T47D (cell line): ENCODE data around the gene MBD2.
"Not testable (repeated sequence)": the region's sequence is repeated elsewhere in the genome, so short reads cannot be mapped to it uniquely, and the experiment has no call there.

Source experiments
- DNase-seq, 2 experiments: peaks; one replicate each; pipeline versions ENCODE4 v3.0.0 to v3.0.0-alpha.2; 2011 to 2012; ENCODE audit warnings: low read depth in 1 of 2, low spot score in 1 of 2
- JUND ChIP-seq: IDR thresholded peaks from 2 replicates; pipeline ENCODE4 v1.6.1; 2012; ENCODE audit warnings: low read depth
- in situ Hi-C: cut with HindIII; loops from 2 replicates; pipeline ENCODE4 v1.10.0; 2016; ENCODE audit warnings: low sequenced_read_pairs, low pct_unique_long_range_greater_than_20kb

MBD2 gene

GRCh38 chr18:54224379-54225014 lies at the start of gene MBD2:
Gene MBD2, minus strand, starts transcription at chr18:54224669. Its CDS starts 110 bp downstream, at chr18:54224559.
- DNase-seq: peak; percentile 42 to 95
- in situ Hi-C loops: no loop called here
- TF ChIP-seq JUND: no peak

GRCh38 chr18:54269893-54270844 lies 45.7 kb upstream of the MBD2 start:
- in situ Hi-C loops: no loop called here
- TF ChIP-seq JUND: no peak
- peak; percentile 9 to 63 for DNase-seq

GRCh38 chr18:54268751-54269150 lies 44.3 kb upstream of the MBD2 start:
- in situ Hi-C loops: no loop called here
- no peak for DNase-seq
- TF ChIP-seq JUND: no peak

- no peak for DNase-seq
- in situ Hi-C loops: no loop called here
- TF ChIP-seq JUND: no peak
These were observed 43.2 kb upstream of the MBD2 start for GRCh38 chr18:54267701-54268100.

GRCh38 chr18:54263904-54264336 lies 39.5 kb upstream of the MBD2 start:
- DNase-seq: no peak
- TF ChIP-seq JUND: no peak
- in situ Hi-C loops: no loop called here

GRCh38 chr18:54261894-54262293 lies 37.4 kb upstream of the MBD2 start:
- in situ Hi-C loops: no loop called here
- TF ChIP-seq JUND: no peak
- no peak for DNase-seq

- peak in 1 of 2 experiments; percentile 41 for DNase-seq
- TF ChIP-seq JUND: no peak
- in situ Hi-C loops: no loop called here
These were observed 36.1 kb upstream of the MBD2 start for GRCh38 chr18:54260396-54261072.

- DNase-seq, in situ Hi-C loops: not testable (repeated sequence)
These were observed 33.3 kb upstream of the MBD2 start for GRCh38 chr18:54257818-54258217.

GRCh38 chr18:54257015-54257414 lies 32.5 kb upstream of the MBD2 start:
- TF ChIP-seq JUND: no peak
- in situ Hi-C loops: no loop called here
- DNase-seq: no peak

- in situ Hi-C loops: no loop called here
- DNase-seq: no peak
- no peak for TF ChIP-seq JUND
These were observed 30.7 kb upstream of the MBD2 start for GRCh38 chr18:54255141-54255540.

GRCh38 chr18:54254265-54254758 lies 29.8 kb upstream of the MBD2 start:
- TF ChIP-seq JUND: no peak
- DNase-seq: peak in 1 of 2 experiments; percentile 18
- in situ Hi-C loops: no loop called here

GRCh38 chr18:54251606-54252390 lies 27.3 kb upstream of the MBD2 start:
- TF ChIP-seq JUND: no peak
- no peak for DNase-seq
- in situ Hi-C loops: no loop called here
